Adrenal gland (tissue), 5 donors: ENCODE results near the gene RAD51B.

Source experiments
- CTCF ChIP-seq, 6 experiments: fragments of 450-650 bp in 4 of 6; fragments of 200-600 bp in 2 of 6; sonication (generic) in 1 of 6; IDR thresholded peaks; 1 replicate in 5 of 6; 2 replicates in 1 of 6; pipeline versions ENCODE4 v1.5.1 to v1.8.0; 2016 to 2021; ENCODE audit warnings: antibody characterized with exemption in 6 of 6, mild to moderate bottlenecking in 2 of 6, moderate library complexity in 1 of 6
- POLR2A ChIP-seq, 2 donors: fragments of 450-650 bp; IDR thresholded peaks; one replicate each; pipeline ENCODE4 v1.6.1; 2017; ENCODE audit warnings: antibody characterized with exemption in 2 of 2, mild to moderate bottlenecking in 2 of 2, moderate library complexity in 1 of 2
- donor health status: DM: no; HTN: no; CAD: no.

GRCh38 chr14:68712703-68713370 lies 893.3 kb downstream of the RAD51B start:
- TF ChIP-seq CTCF (IDR thresholded peaks at IDR 0.05): no peak
- TF ChIP-seq POLR2A (IDR thresholded peaks at IDR 0.05): no peak
